ENCODE measurements around the gene KIFAP3.
"Not testable (repeated sequence)": the region's sequence is repeated elsewhere in the genome, so short reads cannot be mapped to it uniquely, and the experiment has no call there.

KIFAP3 gene

GRCh38 chr1:169933984-169934725 is 140.3 kb downstream of the KIFAP3 start:
- H3K36me3 Mint-ChIP-seq = no peaks in the 10 kb centered on the region
- H3K27me3 Mint-ChIP-seq = no peaks in the 10 kb centered on the region
- H3K4me3 Mint-ChIP-seq = no peak overlapping the region
- no peaks in the 10 kb centered on the region for H3K4me1 Mint-ChIP-seq
- no peaks in the 10 kb centered on the region for H3K9me3 Mint-ChIP-seq
- ATAC-seq (ENCODE audit: low read depth) = no peak
- no peak overlapping the region for H3K27ac Mint-ChIP-seq
- DNase-seq (ENCODE audit: low spot score in 2 of 2) = no peak

GRCh38 chr1:169931795-169932231 is 142.7 kb downstream of the KIFAP3 start:
- H3K9me3 Mint-ChIP-seq = no peaks in the 10 kb centered on the region
- H3K27ac Mint-ChIP-seq = no peak overlapping the region
- H3K4me3 Mint-ChIP-seq = no peak overlapping the region
- no peaks in the 10 kb centered on the region for H3K36me3 Mint-ChIP-seq
- ATAC-seq (ENCODE audit: low read depth) = no peak
- H3K27me3 Mint-ChIP-seq = no peaks in the 10 kb centered on the region
- H3K4me1 Mint-ChIP-seq = peaks cover 2% of the 10 kb centered on the region
- no peak for DNase-seq (ENCODE audit: low spot score in 2 of 2)

- ATAC-seq (ENCODE audit: low read depth) (no peak), DNase-seq (ENCODE audit: low spot score in 2 of 2) (no peak)
- Mint-ChIP-seq H3K27me3 (no peaks in the 10 kb centered on the region), H3K4me3 (no peak overlapping the region), H3K36me3 (peaks cover 4% of the 10 kb centered on the region), H3K4me1 (peaks cover 2% of the 10 kb centered on the region), H3K27ac (no peak overlapping the region), H3K9me3 (no peaks in the 10 kb centered on the region)
Observed at GRCh38 chr1:169929210-169929526, 145.3 kb downstream of the KIFAP3 start.

GRCh38 chr1:169928438-169929209 is 145.9 kb downstream of the KIFAP3 start:
- no peaks in the 10 kb centered on the region for H3K9me3 Mint-ChIP-seq
- H3K4me3 Mint-ChIP-seq = no peak overlapping the region
- ATAC-seq (ENCODE audit: low read depth) (peak; percentile 67), DNase-seq (ENCODE audit: low spot score in 2 of 2) (peak in 1 of 2 donors; percentile 21)
- peaks cover 4% of the 10 kb centered on the region for H3K36me3 Mint-ChIP-seq
- H3K27me3 Mint-ChIP-seq = no peaks in the 10 kb centered on the region
- H3K4me1 Mint-ChIP-seq = peaks cover 2% of the 10 kb centered on the region
- H3K27ac Mint-ChIP-seq = no peak overlapping the region

- Mint-ChIP-seq H3K36me3 (peaks cover 11% of the 10 kb centered on the region), H3K27ac (no peak overlapping the region), H3K4me1 (peaks cover 2% of the 10 kb centered on the region), H3K27me3 (no peaks in the 10 kb centered on the region), H3K9me3 (no peaks in the 10 kb centered on the region), H3K4me3 (no peak overlapping the region)
- DNase-seq (ENCODE audit: low spot score in 2 of 2) (no peak), ATAC-seq (ENCODE audit: low read depth) (no peak)
Observed at GRCh38 chr1:169925505-169926482, 148.7 kb downstream of the KIFAP3 start.

GRCh38 chr1:169924829-169925228 is 149.7 kb downstream of the KIFAP3 start:
- Mint-ChIP-seq H3K4me3 (no peak overlapping the region), H3K4me1 (peaks cover 2% of the 10 kb centered on the region), H3K36me3 (peaks cover 11% of the 10 kb centered on the region), H3K27ac (no peak overlapping the region), H3K27me3 (no peaks in the 10 kb centered on the region), H3K9me3 (no peaks in the 10 kb centered on the region)
- ATAC-seq (ENCODE audit: low read depth) (no peak), DNase-seq (ENCODE audit: low spot score in 2 of 2) (no peak)

GRCh38 chr1:169924063-169924462 is 150.4 kb downstream of the KIFAP3 start:
- no peaks in the 10 kb centered on the region for H3K27me3 Mint-ChIP-seq
- peaks cover 11% of the 10 kb centered on the region for H3K36me3 Mint-ChIP-seq
- H3K27ac Mint-ChIP-seq = no peak overlapping the region
- ATAC-seq (ENCODE audit: low read depth) (no peak), DNase-seq (ENCODE audit: low spot score in 2 of 2) (no peak)
- H3K4me3 Mint-ChIP-seq = no peak overlapping the region
- H3K4me1 Mint-ChIP-seq = peaks cover 2% of the 10 kb centered on the region
- H3K9me3 Mint-ChIP-seq = no peaks in the 10 kb centered on the region

- no peak overlapping the region for H3K4me3 Mint-ChIP-seq
- no peaks in the 10 kb centered on the region for H3K9me3 Mint-ChIP-seq
- H3K36me3 Mint-ChIP-seq = peaks cover 16% of the 10 kb centered on the region
- DNase-seq (ENCODE audit: low spot score in 2 of 2) = no peak
- no peaks in the 10 kb centered on the region for H3K4me1 Mint-ChIP-seq
- H3K27ac Mint-ChIP-seq = no peak overlapping the region
- no peak for ATAC-seq (ENCODE audit: low read depth)
- no peaks in the 10 kb centered on the region for H3K27me3 Mint-ChIP-seq
Observed at GRCh38 chr1:169921080-169921479, 153.4 kb downstream of the KIFAP3 start.

- no peak for DNase-seq (ENCODE audit: low spot score in 2 of 2)
- H3K9me3 Mint-ChIP-seq = no peaks in the 10 kb centered on the region
- no peak overlapping the region for H3K27ac Mint-ChIP-seq
Observed at GRCh38 chr1:169918927-169919326, 155.6 kb downstream of the KIFAP3 start.

GRCh38 chr1:169918220-169918619 is 156.3 kb downstream of the KIFAP3 start:
- not testable (repeated sequence) for DNase-seq (ENCODE audit: low spot score in 2 of 2); H3K27ac Mint-ChIP-seq; ATAC-seq (ENCODE audit: low read depth); H3K9me3 Mint-ChIP-seq; H3K4me3 Mint-ChIP-seq; H3K4me1 Mint-ChIP-seq; H3K27me3 Mint-ChIP-seq
- H3K36me3 Mint-ChIP-seq = peaks cover 13% of the 10 kb centered on the region

More at GRCh38 chr1:169918927-169919326, 155.6 kb downstream of the KIFAP3 start:
- H3K4me1 Mint-ChIP-seq = no peaks in the 10 kb centered on the region
- no peaks in the 10 kb centered on the region for H3K27me3 Mint-ChIP-seq
- no peak for ATAC-seq (ENCODE audit: low read depth)
- H3K4me3 Mint-ChIP-seq = no peak overlapping the region
- peaks cover 16% of the 10 kb centered on the region for H3K36me3 Mint-ChIP-seq

- Mint-ChIP-seq H3K4me1 (no peaks in the 10 kb centered on the region), H3K9me3 (no peaks in the 10 kb centered on the region), H3K27me3 (no peaks in the 10 kb centered on the region), H3K27ac (no peak overlapping the region), H3K36me3 (peaks cover 9% of the 10 kb centered on the region), H3K4me3 (no peak overlapping the region)
- ATAC-seq (ENCODE audit: low read depth) (no peak), DNase-seq (ENCODE audit: low spot score in 2 of 2) (no peak)
Observed at GRCh38 chr1:169915150-169915549, 159.3 kb downstream of the KIFAP3 start.

- Mint-ChIP-seq H3K36me3 (peaks cover 9% of the 10 kb centered on the region), H3K27ac (no peak overlapping the region), H3K9me3 (no peaks in the 10 kb centered on the region), H3K4me1 (no peaks in the 10 kb centered on the region), H3K4me3 (no peak overlapping the region), H3K27me3 (no peaks in the 10 kb centered on the region)
- ATAC-seq (ENCODE audit: low read depth) = no peak
- no peak for DNase-seq (ENCODE audit: low spot score in 2 of 2)
Observed at GRCh38 chr1:169914531-169914930, 160.0 kb downstream of the KIFAP3 start.

GRCh38 chr1:169909499-169909898 is 165.0 kb downstream of the KIFAP3 start:
- H3K27me3 Mint-ChIP-seq = no peaks in the 10 kb centered on the region
- H3K36me3 Mint-ChIP-seq = peaks cover 1% of the 10 kb centered on the region
- no peaks in the 10 kb centered on the region for H3K4me1 Mint-ChIP-seq
- H3K4me3 Mint-ChIP-seq = no peak overlapping the region
- DNase-seq (ENCODE audit: low spot score in 2 of 2) (no peak), ATAC-seq (ENCODE audit: low read depth) (no peak)
- H3K27ac Mint-ChIP-seq = no peak overlapping the region
- H3K9me3 Mint-ChIP-seq = no peaks in the 10 kb centered on the region

- H3K36me3 Mint-ChIP-seq = no peaks in the 10 kb centered on the region
- peak overlapping the region; percentile 31 for H3K27ac Mint-ChIP-seq
- H3K4me1 Mint-ChIP-seq = peaks cover 4% of the 10 kb centered on the region
- no peak for ATAC-seq (ENCODE audit: low read depth)
- H3K4me3 Mint-ChIP-seq = no peak overlapping the region
- H3K9me3 Mint-ChIP-seq = no peaks in the 10 kb centered on the region
- peaks cover 3% of the 10 kb centered on the region for H3K27me3 Mint-ChIP-seq
- no peak for DNase-seq (ENCODE audit: low spot score in 2 of 2)
Observed at GRCh38 chr1:169906938-169907337, 167.6 kb downstream of the KIFAP3 start.
